Measurements from ENCODE around the gene AP1M1.

The AP1M1 gene

GRCh38 chr19:16233836-16234551, 36.3 kb downstream of the AP1M1 start:
- no peak for DNase-seq

GRCh38 chr19:16234552-16235445, 37.1 kb downstream of the AP1M1 start:
- no peak for DNase-seq

- no peak for DNase-seq
Observed at GRCh38 chr19:16235811-16236652, 38.3 kb downstream of the AP1M1 start.

DNA sequence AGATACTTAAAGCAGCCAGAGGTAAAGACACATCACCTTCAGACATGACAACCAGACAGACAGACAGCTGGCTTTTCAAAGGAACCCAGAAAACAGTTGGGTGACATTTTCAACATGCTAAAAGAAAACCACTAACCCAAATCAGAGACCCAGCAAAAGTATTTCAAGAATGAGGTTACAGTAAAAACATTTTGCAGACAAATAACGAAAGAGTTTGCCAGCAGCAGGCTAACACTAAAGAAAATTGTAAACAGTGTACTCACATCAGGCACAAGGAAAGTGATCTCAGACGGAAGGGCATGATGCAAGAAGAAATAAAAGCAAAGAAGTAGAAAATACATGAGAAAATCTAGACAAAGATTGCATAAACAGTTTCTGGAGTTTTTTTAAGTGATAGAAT, 46.4 kb downstream of the AP1M1 start:
- peak; percentile 46 for DNase-seq

DNA sequence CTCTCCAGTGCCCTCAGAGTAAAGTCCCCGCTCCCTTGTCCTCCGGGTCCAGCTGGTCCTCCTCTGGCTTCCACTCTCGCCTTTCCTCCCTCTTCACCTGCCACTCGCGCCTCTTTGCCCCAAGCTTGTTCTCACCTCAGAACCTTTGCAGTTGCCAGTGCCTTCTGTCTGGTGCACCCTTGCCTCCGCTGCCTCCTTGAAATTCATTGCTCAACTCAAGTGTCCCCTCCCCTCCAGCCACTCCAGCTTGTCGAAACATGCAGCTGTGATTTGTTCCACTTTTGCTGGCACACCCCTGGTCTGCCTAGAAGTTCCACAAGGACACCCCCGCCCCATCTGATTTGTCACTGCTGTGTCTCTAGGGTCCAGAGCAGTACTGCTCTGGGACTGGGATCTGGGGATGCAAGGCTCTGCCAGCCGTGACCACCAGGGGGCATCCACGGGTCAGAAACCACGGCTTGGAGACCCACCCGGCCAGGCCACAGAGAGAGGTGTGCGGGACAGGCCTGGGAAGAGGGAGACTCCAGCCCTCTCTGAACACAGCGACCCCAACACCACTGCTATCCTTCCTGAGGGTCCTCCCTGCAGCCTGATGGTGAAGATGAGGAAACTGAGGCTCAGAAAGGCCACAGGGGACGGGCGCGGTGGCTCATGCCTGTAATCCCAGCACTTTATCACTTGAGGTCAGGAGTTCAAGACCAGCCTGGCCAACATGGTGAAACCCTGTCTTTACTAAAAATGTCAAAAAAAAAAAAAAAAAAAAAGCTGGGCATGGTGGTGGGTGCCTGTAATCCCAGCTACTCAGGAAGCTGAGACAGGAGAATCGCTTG, 49.9 kb downstream of the AP1M1 start:
- peak; percentile 72 for DNase-seq

GRCh38 chr19:16248380-16249023, 50.8 kb downstream of the AP1M1 start:
- no peak for DNase-seq

DNA sequence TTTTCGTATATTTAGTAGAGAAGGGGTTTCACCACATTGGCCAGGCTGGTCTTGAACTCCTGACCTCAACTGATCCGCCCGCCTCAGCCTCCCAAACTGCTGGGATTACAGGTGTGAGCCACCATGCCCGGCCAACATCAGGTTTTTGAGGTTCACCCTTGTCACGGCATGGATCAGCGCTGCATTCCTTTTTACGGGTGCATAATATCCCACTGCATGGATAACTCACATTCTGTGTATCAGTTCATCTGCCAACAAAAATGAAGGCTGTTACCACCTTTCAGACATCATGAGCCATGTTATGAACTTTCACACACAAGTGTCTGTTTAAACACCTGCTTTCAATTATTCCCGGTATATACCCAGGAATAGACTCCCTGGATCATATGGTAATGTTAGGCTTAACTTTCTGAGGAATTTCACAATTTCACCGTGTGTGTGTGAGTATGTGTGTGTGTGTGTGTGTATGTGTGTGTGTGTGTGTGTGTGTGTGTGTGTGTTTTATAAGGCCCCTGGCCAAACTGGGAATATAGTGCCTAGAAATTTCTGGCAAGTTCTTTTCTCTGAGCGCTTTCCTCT, 52.2 kb downstream of the AP1M1 start:
- DNase-seq = peak; percentile 26

GRCh38 chr19:16252459-16253205, 54.9 kb downstream of the AP1M1 start:
- DNase-seq = no peak

GRCh38 chr19:16254851-16255408, 57.2 kb downstream of the AP1M1 start:
- DNase-seq = no peak

- DNase-seq = no peak
Observed at GRCh38 chr19:16257509-16258002, 59.8 kb downstream of the AP1M1 start.

- no peak for DNase-seq
Observed at GRCh38 chr19:16258440-16258903, 60.8 kb downstream of the AP1M1 start.

- no peak for DNase-seq
Observed at GRCh38 chr19:16259385-16260159, 61.9 kb downstream of the AP1M1 start.

DNA sequence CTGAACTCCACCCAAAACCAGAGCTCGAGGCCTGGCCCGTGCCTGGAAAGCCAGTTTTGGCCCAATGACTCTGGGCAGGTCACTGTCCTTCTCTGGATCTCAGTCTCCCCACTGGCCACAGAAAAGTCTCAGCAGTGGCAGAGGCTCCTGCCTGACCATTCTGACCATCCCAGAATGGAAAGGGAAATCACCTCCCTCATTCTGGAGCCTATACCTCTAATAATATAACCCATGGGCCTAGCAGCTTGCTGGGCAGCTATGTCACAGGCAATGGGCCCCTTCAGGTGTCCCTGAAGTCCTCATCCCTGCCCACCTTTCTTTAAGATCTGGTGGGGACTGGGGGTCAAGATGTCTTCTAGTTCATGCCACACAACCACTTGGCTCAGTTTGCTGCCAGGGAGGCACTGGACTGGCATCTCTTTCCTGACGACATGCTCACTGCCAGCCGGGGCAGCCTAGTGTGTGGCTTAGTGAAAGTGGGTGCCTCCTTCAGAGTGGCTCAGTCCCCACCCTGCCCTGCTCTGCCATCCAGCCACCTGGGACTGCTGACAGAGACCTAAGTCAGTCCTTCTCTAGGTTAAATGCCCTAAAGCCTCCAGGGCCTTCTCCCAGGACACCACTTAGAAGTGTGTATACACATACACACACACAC, 62.6 kb downstream of the AP1M1 start:
- DNase-seq = no peak

DNA sequence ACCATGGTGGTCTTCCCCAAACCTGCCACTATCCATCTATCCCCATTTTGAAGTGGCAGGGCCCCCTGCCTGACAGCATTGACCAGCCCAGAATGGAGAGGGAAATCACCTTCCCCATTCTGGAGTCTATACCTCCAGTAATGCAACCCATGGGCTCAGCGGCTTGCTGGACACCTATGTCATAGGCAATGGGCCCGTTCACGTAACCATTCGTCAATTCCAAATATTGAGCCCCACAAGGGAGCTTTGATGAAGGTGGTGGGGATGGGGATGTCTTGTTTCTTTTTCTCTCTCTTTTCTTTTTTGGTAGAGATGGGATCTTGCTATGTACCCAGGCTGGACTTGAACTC, 63.1 kb downstream of the AP1M1 start:
- DNase-seq = no peak

- no peak for DNase-seq
Observed at GRCh38 chr19:16261584-16262368, 64.1 kb downstream of the AP1M1 start.

DNA sequence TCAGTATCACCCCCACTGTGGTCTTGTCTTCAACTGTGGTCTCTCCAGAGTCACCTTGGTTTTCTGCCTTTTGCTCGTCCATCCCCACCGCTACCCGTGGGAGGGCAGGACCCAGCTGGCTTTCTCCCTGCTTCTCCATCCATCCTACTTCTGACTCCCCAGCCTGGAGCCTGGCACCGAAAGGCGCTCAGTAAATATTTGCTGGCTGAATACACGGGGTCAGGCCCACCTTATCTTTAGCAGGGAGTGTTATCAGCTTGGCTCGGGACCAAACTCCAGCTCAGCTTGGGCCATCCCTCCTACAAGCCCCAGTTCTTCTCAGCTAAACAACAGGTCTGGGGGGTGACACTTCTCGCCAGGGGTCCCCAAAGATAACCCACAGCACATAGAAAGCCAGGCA, 64.9 kb downstream of the AP1M1 start:
- no peak for DNase-seq

DNA sequence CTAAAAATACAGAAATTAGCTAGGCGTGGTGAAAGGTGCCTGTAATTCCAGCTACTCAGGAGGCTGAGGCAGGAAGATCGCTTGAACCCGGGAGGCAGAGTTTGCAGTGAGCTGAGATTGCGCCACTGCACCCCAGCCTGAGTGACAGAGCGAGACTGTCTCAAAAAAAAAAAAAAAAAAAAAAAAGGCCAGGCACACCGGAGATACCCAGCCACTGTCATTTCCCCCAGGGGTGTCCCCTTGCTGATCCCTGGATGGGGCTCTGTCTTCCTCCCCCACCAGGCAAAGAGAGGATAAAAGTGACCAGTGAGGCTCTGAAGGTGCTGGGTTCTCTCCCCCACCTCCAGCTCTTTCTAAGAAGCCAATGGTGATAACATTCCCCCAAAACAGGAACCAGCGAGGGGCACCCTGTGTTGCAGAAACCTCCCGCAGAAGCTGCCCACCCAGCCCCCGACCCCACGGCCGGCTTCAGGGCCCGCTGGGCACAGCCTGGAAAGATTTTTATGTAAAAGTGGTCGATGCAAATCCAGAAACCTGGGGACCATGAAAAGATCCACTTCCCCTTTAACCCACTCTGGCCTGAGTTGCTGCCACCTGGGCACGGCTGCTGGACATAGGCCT, 65.5 kb downstream of the AP1M1 start:
- no peak for DNase-seq

Data from fibroblast of skin of back (primary cell).